Gastrocnemius medialis (tissue), 4 donors: ENCODE measurements around the gene CENPP. TPM values are rescaled to one million over a fixed set of nuclear protein-coding genes. Genes with fewer than 3 reads are reported as not detected.

Experiments
- ATAC-seq, 2 donors: fragments of 150-250 bp; one replicate each; pipeline ENCODE4 v1.9.1; 2016
- DNase-seq, 2 donors: peaks; one replicate each; pipeline ENCODE4 v3.0.0-alpha.2; 2019
- H3K27ac ChIP-seq, 4 donors: fragments of 200-600 bp; sonication (generic); 1 replicate in 1 of 4; 2 replicates in 3 of 4; pipeline ENCODE4 v1.5.1; 2016 to 2018; ENCODE audit warnings: mild to moderate bottlenecking in 2 of 4, moderate library complexity in 1 of 4
- H3K27me3 ChIP-seq, 3 donors: fragments of 200-600 bp; sonication (generic) in 2 of 3; 1 replicate in 1 of 3; 2 replicates in 2 of 3; pipeline versions ENCODE4 v1.5.1 to v1.6.0; 2016 to 2019; ENCODE audit warnings: mild to moderate bottlenecking in 1 of 3, moderate library complexity in 1 of 3
- H3K36me3 ChIP-seq, 2 donors: fragments of 200-600 bp; sonication (generic) in 1 of 2; one replicate each; pipeline ENCODE4 v1.5.1; 2017 to 2018
- H3K4me1 ChIP-seq, 2 donors: fragments of 200-600 bp; sonication (generic) in 1 of 2; one replicate each; pipeline ENCODE4 v1.5.1; 2016 to 2017; ENCODE audit warnings: mild to moderate bottlenecking in 2 of 2
- H3K4me3 ChIP-seq, 4 donors: fragments of 200-600 bp; sonication (generic) in 3 of 4; 1 replicate in 1 of 4; 2 replicates in 3 of 4; pipeline ENCODE4 v1.5.1; 2016 to 2019; ENCODE audit warnings: mild to moderate bottlenecking in 2 of 4
- H3K9me3 ChIP-seq, 3 donors: fragments of 200-600 bp; sonication (generic) in 2 of 3; 1 replicate in 1 of 3; 2 replicates in 2 of 3; pipeline ENCODE4 v1.5.1; 2016 to 2019
- CTCF ChIP-seq, 5 experiments: fragments of 450-650 bp in 3 of 5; fragments of 200-600 bp in 2 of 5; sonication (generic) in 2 of 5; IDR thresholded peaks in 4 of 5; conservative IDR thresholded peaks in 1 of 5; 1 replicate in 4 of 5; 2 replicates in 1 of 5; pipeline ENCODE4 v1.5.1; 2016 to 2019; ENCODE audit warnings: antibody characterized with exemption in 5 of 5, mild to moderate bottlenecking in 3 of 5, moderate library complexity in 3 of 5
- POLR2A ChIP-seq, 2 donors: fragments of 450-650 bp; IDR thresholded peaks; one replicate each; pipeline ENCODE4 v1.6.1; 2017; ENCODE audit warnings: antibody characterized with exemption in 2 of 2, mild to moderate bottlenecking in 2 of 2, moderate library complexity in 2 of 2
- in situ Hi-C, 4 donors: fragments of 200-750 bp; cut with MboI; loops; one replicate each; pipeline versions ENCODE4 v1.15.0 to v1.8.0; 2017; ENCODE audit warnings: low sequenced_read_pairs in 4 of 4
- intact Hi-C: fragments of 100-400 bp; cut with DNase I; formaldehyde crosslinking; loops from one replicate; pipeline ENCODE4 v1.15.1; 2023; ENCODE audit warnings: low total_unique reads
- total RNA-seq, 4 donors: library from RNA; depleted of rRNA; stranded (reverse); fragments of >200 nt; gene quantifications; one replicate each; pipeline versions ENCODE4 v1.1.0 to v1.2.3, GENCODE V29; 2016

CENPP gene
- total RNA-seq, 4 donors from 2014 or later = 1.8 to 11.5 (median 8.7) TPM

GRCh38 chr9:92655366-92655765 is 329.6 kb downstream of the CENPP start:
- intact Hi-C loops = no loop called here
- H3K36me3 ChIP-seq = peaks cover 0 to 19% of the 10 kb centered on the region in 2 donors
- no peak for ATAC-seq

GRCh38 chr9:92655896-92656536 is 330.3 kb downstream of the CENPP start:
- no peaks in the 10 kb centered on the region for H3K27me3 ChIP-seq
- H3K27ac ChIP-seq = peak overlapping the region in 1 of 4 donors; percentile 73
- in situ Hi-C loops = no loop called here
- DNase-seq (no peak), ATAC-seq (no peak)
- H3K4me1 ChIP-seq = peaks cover 6% of the 10 kb centered on the region in 2 donors
- peaks cover 0 to 19% of the 10 kb centered on the region in 2 donors for H3K36me3 ChIP-seq
- H3K9me3 ChIP-seq = no peaks in the 10 kb centered on the region
- intact Hi-C loops = no loop called here
- H3K4me3 ChIP-seq = no peak overlapping the region
- no peak for TF ChIP-seq POLR2A (IDR thresholded peaks at IDR 0.05)
- TF ChIP-seq CTCF (IDR thresholded peaks at IDR 0.05 in 4 of 5, conservative IDR thresholded peaks at IDR 0.05 in 1 of 5) = no peak

More at GRCh38 chr9:92655366-92655765, 329.6 kb downstream of the CENPP start:
- H3K4me1 ChIP-seq = peaks cover 6% of the 10 kb centered on the region in 2 donors
- in situ Hi-C loops = no loop called here
- H3K27me3 ChIP-seq = no peaks in the 10 kb centered on the region
- TF ChIP-seq CTCF (IDR thresholded peaks at IDR 0.05 in 4 of 5, conservative IDR thresholded peaks at IDR 0.05 in 1 of 5) = no peak
- no peak for TF ChIP-seq POLR2A (IDR thresholded peaks at IDR 0.05)
- peak overlapping the region in 2 of 4 donors; percentile 41 to 73 for H3K27ac ChIP-seq
- no peaks in the 10 kb centered on the region for H3K9me3 ChIP-seq
- H3K4me3 ChIP-seq = no peak overlapping the region
- no peak for DNase-seq

GRCh38 chr9:92656537-92656925 is 330.8 kb downstream of the CENPP start:
- Histone ChIP-seq H3K36me3 (peaks cover 0 to 19% of the 10 kb centered on the region in 2 donors), H3K9me3 (no peaks in the 10 kb centered on the region), H3K4me1 (peaks cover 6% of the 10 kb centered on the region in 2 donors), H3K27ac (no peak overlapping the region), H3K27me3 (no peaks in the 10 kb centered on the region), H3K4me3 (no peak overlapping the region)
- ATAC-seq (no peak), DNase-seq (no peak)
- TF ChIP-seq CTCF (IDR thresholded peaks at IDR 0.05 in 4 of 5, conservative IDR thresholded peaks at IDR 0.05 in 1 of 5) (no peak), POLR2A (IDR thresholded peaks at IDR 0.05) (no peak)
- in situ Hi-C loops (no loop called here), intact Hi-C loops (no loop called here)

- no peaks in the 10 kb centered on the region for H3K27me3 ChIP-seq
- no peak overlapping the region for H3K4me3 ChIP-seq
- in situ Hi-C loops = no loop called here
- ATAC-seq = no peak
- H3K9me3 ChIP-seq = no peaks in the 10 kb centered on the region
- no peak overlapping the region for H3K27ac ChIP-seq
- DNase-seq = no peak
- intact Hi-C loops = no loop called here
- H3K4me1 ChIP-seq = peaks cover 6% of the 10 kb centered on the region in 2 donors
- H3K36me3 ChIP-seq = peaks cover 0 to 15% of the 10 kb centered on the region in 2 donors
- no peak for TF ChIP-seq CTCF (IDR thresholded peaks at IDR 0.05 in 4 of 5, conservative IDR thresholded peaks at IDR 0.05 in 1 of 5)
- no peak for TF ChIP-seq POLR2A (IDR thresholded peaks at IDR 0.05)
These were observed 331.7 kb downstream of the CENPP start for GRCh38 chr9:92657296-92658094.
